GM12878 (cell line): Measurements from ENCODE around the gene EXOC4. TPM values are rescaled to one million over a fixed set of nuclear protein-coding genes. Genes with fewer than 3 reads are reported as not detected.

ENCODE experiments used
- ATAC-seq: fragments of 200-7000 bp; cut with Tn5 transposase; 3 replicates; pipeline ENCODE4 v1.9.1; 2020; ENCODE audit warnings: mild to moderate bottlenecking, moderate library complexity
- BruUV-seq: library from RNA; stranded (reverse); fragments of 400-500 nt; replicated peaks from 2 replicates; lab custom pipeline; 2021; lab: Mats Ljungman, UMichigan
- CTCF ChIA-PET: fragments of 300-600 bp; sonication (Branson Sonifier 250); formaldehyde crosslinking; extraction: SDS; loops from one replicate; lab custom pipeline; 2021; ENCODE audit warnings: inconsistent platforms; lab: Yijun Ruan, JAX
- POLR2A ChIA-PET: fragments of 350-600 bp; formaldehyde crosslinking; extraction: SDS; loops from one replicate; lab custom pipeline; 2021; ENCODE audit warnings: inconsistent platforms; lab: Charles Lee
- RAD21 ChIA-PET: fragments of 300-600 bp; sonication (Branson Sonifier 250); formaldehyde crosslinking; loops from one replicate; lab custom pipeline; 2023; ENCODE audit warnings: antibody characterized with exemption; ENCODE audit not compliant: unreplicated experiment; lab: Charles Lee
- SMC1A ChIA-PET: fragments of 300-600 bp; sonication (Branson Sonifier 250); formaldehyde crosslinking; loops from one replicate; lab custom pipeline; 2023; ENCODE audit not compliant: unreplicated experiment, uncharacterized antibody; lab: Charles Lee
- DNase-seq: peaks from one replicate; pipeline ENCODE4 v3.0.0-alpha.2; 2011; ENCODE audit warnings: low read depth, low spot score
- FAIRE-seq: peaks from 3 replicates; lab custom pipeline; 2011; peaks lifted over from hg19 to GRCh38; lab: Jason Lieb, UNC
- H2AFZ ChIP-seq: 2 replicates; pipeline ENCODE4 v1.6.0; 2011; ENCODE audit warnings: low read depth, low read length, control low read depth; ENCODE audit not compliant: control insufficient read depth
- H3K27ac ChIP-seq: 2 replicates; pipeline ENCODE4 v1.5.1; 2011; ENCODE audit warnings: control low read depth; ENCODE audit not compliant: control insufficient read depth, insufficient read depth
- H3K27me3 ChIP-seq, 2 experiments: replicated peaks in 1 of 2; 2 replicates each; pipeline versions ENCODE4 v1.6.0 to v1.6.1; 2011; ENCODE audit warnings: low read length in 1 of 2; ENCODE audit not compliant: control insufficient read depth in 2 of 2, insufficient read depth in 2 of 2
- H3K36me3 ChIP-seq, 2 experiments: 2 replicates each; pipeline ENCODE4 v1.5.1; 2011; ENCODE audit warnings: low read length in 1 of 2; ENCODE audit not compliant: control insufficient read depth in 2 of 2, insufficient read depth in 2 of 2
- H3K4me1 ChIP-seq: 2 replicates; pipeline ENCODE4 v1.6.1; 2011; ENCODE audit warnings: mild to moderate bottlenecking, low read length, moderate library complexity, mixed read lengths; ENCODE audit not compliant: control insufficient read depth, insufficient read depth
- H3K4me2 ChIP-seq: 2 replicates; pipeline ENCODE4 v1.6.0; 2011; ENCODE audit warnings: control low read depth; ENCODE audit not compliant: control insufficient read depth, insufficient read depth
- H3K4me3 ChIP-seq: fragments of 200-600 bp; sonication (generic); 2 replicates; pipeline ENCODE4 v1.5.1; 2016
- H3K79me2 ChIP-seq: 2 replicates; pipeline ENCODE4 v1.6.0; 2011; ENCODE audit warnings: low read length; ENCODE audit not compliant: control insufficient read depth, insufficient read depth
- H3K9ac ChIP-seq: 2 replicates; pipeline ENCODE4 v1.8.0; 2011; ENCODE audit warnings: low read length, control low read depth, mixed read lengths; ENCODE audit not compliant: control insufficient read depth, insufficient read depth
- H3K9me3 ChIP-seq: replicated peaks from 3 replicates; pipeline ENCODE4 v1.5.1; 2011; ENCODE audit warnings: mild to moderate bottlenecking, low read length; ENCODE audit not compliant: control insufficient read depth, insufficient read depth
- H4K20me1 ChIP-seq: 2 replicates; pipeline ENCODE4 v1.6.0; 2011; ENCODE audit not compliant: control insufficient read depth, insufficient read depth
- ESRRA ChIP-seq: IDR thresholded peaks from 2 replicates; pipeline ENCODE4 v1.6.1; 2012; ENCODE audit warnings: mild to moderate bottlenecking, low read length, improper control_type of control experiment
- EZH2 ChIP-seq: IDR thresholded peaks from 2 replicates; pipeline ENCODE4 v1.6.1; 2012; ENCODE audit warnings: low read depth, mild to moderate bottlenecking, control low read depth, inconsistent platforms, low read length, borderline replicate concordance; ENCODE audit not compliant: control insufficient read depth
- KDM1A ChIP-seq: fragments of 200-600 bp; sonication (generic); IDR thresholded peaks from 2 replicates; pipeline ENCODE4 v1.6.1; 2016; ENCODE audit warnings: borderline replicate concordance
- ZNF217 ChIP-seq: fragments of 450-650 bp; IDR thresholded peaks from 2 replicates; pipeline ENCODE4 v1.6.1; 2017; ENCODE audit warnings: antibody characterized with exemption, mild to moderate bottlenecking
- ZSCAN29 ChIP-seq: fragments of 450-650 bp; IDR thresholded peaks from 2 replicates; pipeline ENCODE4 v1.6.1; 2017; ENCODE audit warnings: mild to moderate bottlenecking, moderate library complexity
- WGBS: methylation state at CpG from one replicate; pipeline ENCODE4 v1.1.6; 2016; ENCODE audit warnings: low lambda C conversion rate; ENCODE audit not compliant: insufficient replicate concordance, insufficient coverage; ENCODE audit errors: missing lambda C conversion rate; 5-methylcytosine and 5-hydroxymethylcytosine counted together
- in situ Hi-C: fragments of 300-500 bp; cut with MboI; formaldehyde crosslinking; loops from 9 replicates; pipeline ENCODE4 v1.14.3; 2018; ENCODE audit warnings: mixed read lengths
- intact Hi-C: fragments of 100-400 bp; cut with micrococcal nuclease; formaldehyde crosslinking; loops from one replicate; pipeline ENCODE4 v1.14.2; 2022; ENCODE audit not compliant: unreplicated experiment
- polyA plus RNA-seq, 11 experiments: library from polyadenylated mRNA; depleted of rRNA in 4 of 11; unstranded in 6 of 11; stranded (reverse) in 5 of 11; fragments of >200 nt; fragmentation: Nextera tagmentation in 4 of 11; fragmentation: Illumina TruSeq in 1 of 11; extraction: Ambion mirVana in 4 of 11; extraction: Trizol in 1 of 11; gene quantifications; 1 replicate in 1 of 11; 2 replicates in 10 of 11; pipeline versions ENCODE4 v1.2.1 to v1.2.3, GENCODE V29; 2011 to 2016; ENCODE audit warnings: inconsistent platforms in 2 of 11, missing spikeins in 2 of 11, low read depth in 1 of 11
- total RNA-seq, 4 experiments: library from RNA; depleted of rRNA in 3 of 4; stranded (reverse); fragments of >200 nt in 3 of 4; fragmentation: Illumina TruSeq in 1 of 4; extraction: Trizol in 1 of 4; gene quantifications; 2 replicates each; pipeline versions ENCODE4 v1.2.1 to v1.2.3, GENCODE V29; 2013 to 2021
- TF ChIP-seq, protein P1 (sequence below): fragments of 450-650 bp; IDR thresholded peaks from 2 replicates; pipeline ENCODE4 v1.6.1; 2017; ENCODE audit warnings: mild to moderate bottlenecking
- TF ChIP-seq, protein P2 (sequence below): fragments of 450-650 bp; IDR thresholded peaks from 2 replicates; pipeline ENCODE4 v1.6.1; 2017; ENCODE audit warnings: mild to moderate bottlenecking, moderate library complexity
- TF ChIP-seq, protein P3 (sequence below): fragments of 450-650 bp; IDR thresholded peaks from 2 replicates; pipeline ENCODE4 v1.6.1; 2018; ENCODE audit warnings: mild to moderate bottlenecking, low read depth, moderate library complexity; ENCODE audit not compliant: partially characterized antibody

Gene EXOC4
- total and polyA plus RNA-seq, 10 of the 15 experiments (the other 5 are each of a cell fraction or from before 2014, with no cell fraction given): 13.2 to 44.5 (median 29.6) TPM

- CTCF ChIA-PET: interaction anchor here (0.6 to 0.7 kb wide), 2 partner anchors 662 to 1240 kb away, joined by 3 to 4 read pairs; no protein-coding TSS in a partner anchor
- intact Hi-C loops: no loop called here
- Histone ChIP-seq H3K4me1 (no peaks in the 10 kb centered on the region), H2AFZ (no peak overlapping the region), H3K9ac (no peak overlapping the region), H3K27me3 (no peaks in the 10 kb centered on the region), H3K9me3 (no peaks in the 10 kb centered on the region), H3K27ac (no peak overlapping the region), H3K4me3 (no peak overlapping the region), H4K20me1 (no peaks in the 10 kb centered on the region), H3K4me2 (no peak overlapping the region), H3K36me3 (no peaks in the 10 kb centered on the region), H3K79me2 (no peaks in the 10 kb centered on the region)
- TF ChIP-seq, protein P1, sequence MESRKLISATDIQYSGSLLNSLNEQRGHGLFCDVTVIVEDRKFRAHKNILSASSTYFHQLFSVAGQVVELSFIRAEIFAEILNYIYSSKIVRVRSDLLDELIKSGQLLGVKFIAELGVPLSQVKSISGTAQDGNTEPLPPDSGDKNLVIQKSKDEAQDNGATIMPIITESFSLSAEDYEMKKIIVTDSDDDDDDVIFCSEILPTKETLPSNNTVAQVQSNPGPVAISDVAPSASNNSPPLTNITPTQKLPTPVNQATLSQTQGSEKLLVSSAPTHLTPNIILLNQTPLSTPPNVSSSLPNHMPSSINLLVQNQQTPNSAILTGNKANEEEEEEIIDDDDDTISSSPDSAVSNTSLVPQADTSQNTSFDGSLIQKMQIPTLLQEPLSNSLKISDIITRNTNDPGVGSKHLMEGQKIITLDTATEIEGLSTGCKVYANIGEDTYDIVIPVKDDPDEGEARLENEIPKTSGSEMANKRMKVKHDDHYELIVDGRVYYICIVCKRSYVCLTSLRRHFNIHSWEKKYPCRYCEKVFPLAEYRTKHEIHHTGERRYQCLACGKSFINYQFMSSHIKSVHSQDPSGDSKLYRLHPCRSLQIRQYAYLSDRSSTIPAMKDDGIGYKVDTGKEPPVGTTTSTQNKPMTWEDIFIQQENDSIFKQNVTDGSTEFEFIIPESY: no peak
- TF ChIP-seq, protein P2, sequence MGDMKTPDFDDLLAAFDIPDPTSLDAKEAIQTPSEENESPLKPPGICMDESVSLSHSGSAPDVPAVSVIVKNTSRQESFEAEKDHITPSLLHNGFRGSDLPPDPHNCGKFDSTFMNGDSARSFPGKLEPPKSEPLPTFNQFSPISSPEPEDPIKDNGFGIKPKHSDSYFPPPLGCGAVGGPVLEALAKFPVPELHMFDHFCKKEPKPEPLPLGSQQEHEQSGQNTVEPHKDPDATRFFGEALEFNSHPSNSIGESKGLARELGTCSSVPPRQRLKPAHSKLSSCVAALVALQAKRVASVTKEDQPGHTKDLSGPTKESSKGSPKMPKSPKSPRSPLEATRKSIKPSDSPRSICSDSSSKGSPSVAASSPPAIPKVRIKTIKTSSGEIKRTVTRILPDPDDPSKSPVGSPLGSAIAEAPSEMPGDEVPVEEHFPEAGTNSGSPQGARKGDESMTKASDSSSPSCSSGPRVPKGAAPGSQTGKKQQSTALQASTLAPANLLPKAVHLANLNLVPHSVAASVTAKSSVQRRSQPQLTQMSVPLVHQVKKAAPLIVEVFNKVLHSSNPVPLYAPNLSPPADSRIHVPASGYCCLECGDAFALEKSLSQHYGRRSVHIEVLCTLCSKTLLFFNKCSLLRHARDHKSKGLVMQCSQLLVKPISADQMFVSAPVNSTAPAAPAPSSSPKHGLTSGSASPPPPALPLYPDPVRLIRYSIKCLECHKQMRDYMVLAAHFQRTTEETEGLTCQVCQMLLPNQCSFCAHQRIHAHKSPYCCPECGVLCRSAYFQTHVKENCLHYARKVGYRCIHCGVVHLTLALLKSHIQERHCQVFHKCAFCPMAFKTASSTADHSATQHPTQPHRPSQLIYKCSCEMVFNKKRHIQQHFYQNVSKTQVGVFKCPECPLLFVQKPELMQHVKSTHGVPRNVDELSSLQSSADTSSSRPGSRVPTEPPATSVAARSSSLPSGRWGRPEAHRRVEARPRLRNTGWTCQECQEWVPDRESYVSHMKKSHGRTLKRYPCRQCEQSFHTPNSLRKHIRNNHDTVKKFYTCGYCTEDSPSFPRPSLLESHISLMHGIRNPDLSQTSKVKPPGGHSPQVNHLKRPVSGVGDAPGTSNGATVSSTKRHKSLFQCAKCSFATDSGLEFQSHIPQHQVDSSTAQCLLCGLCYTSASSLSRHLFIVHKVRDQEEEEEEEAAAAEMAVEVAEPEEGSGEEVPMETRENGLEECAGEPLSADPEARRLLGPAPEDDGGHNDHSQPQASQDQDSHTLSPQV: no peak
- no peak for TF ChIP-seq EZH2
- no peak for TF ChIP-seq KDM1A
- TF ChIP-seq, protein P3, sequence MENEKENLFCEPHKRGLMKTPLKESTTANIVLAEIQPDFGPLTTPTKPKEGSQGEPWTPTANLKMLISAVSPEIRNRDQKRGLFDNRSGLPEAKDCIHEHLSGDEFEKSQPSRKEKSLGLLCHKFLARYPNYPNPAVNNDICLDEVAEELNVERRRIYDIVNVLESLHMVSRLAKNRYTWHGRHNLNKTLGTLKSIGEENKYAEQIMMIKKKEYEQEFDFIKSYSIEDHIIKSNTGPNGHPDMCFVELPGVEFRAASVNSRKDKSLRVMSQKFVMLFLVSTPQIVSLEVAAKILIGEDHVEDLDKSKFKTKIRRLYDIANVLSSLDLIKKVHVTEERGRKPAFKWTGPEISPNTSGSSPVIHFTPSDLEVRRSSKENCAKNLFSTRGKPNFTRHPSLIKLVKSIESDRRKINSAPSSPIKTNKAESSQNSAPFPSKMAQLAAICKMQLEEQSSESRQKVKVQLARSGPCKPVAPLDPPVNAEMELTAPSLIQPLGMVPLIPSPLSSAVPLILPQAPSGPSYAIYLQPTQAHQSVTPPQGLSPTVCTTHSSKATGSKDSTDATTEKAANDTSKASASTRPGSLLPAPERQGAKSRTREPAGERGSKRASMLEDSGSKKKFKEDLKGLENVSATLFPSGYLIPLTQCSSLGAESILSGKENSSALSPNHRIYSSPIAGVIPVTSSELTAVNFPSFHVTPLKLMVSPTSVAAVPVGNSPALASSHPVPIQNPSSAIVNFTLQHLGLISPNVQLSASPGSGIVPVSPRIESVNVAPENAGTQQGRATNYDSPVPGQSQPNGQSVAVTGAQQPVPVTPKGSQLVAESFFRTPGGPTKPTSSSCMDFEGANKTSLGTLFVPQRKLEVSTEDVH: no peak
- TF ChIP-seq ZNF217: no peak
- TF ChIP-seq ZSCAN29: no peak
- TF ChIP-seq ESRRA: no peak
- ATAC-seq (no peak), DNase-seq (no peak), FAIRE-seq (no peak)
- no TSS peak for BruUV-seq
- RAD21 ChIA-PET: no interaction called here
- SMC1A ChIA-PET: no interaction called here
- in situ Hi-C loops: no loop called here
- POLR2A ChIA-PET: no interaction called here
- 97% methylated on average over 4 of the region's 4 CpGs for WGBS
Observed at GRCh38 chr7:133668296-133669060, 415.6 kb downstream of the EXOC4 start.
